Activated CD4-positive, alpha-beta memory T cell treated with anti-CD3 and anti-CD28 coated beads, Interleukin-2, amount 10 ng/mL, durations not matched to agents 7 days and 5 days (primary cell): Measurements from ENCODE around the gene EFEMP2. TPM values are rescaled to one million over a fixed set of nuclear protein-coding genes. Genes with fewer than 3 reads are reported as not detected.

Source experiments
- CTCF ChIA-PET: fragments of 350-600 bp; sonication (Branson Sonifier 250); formaldehyde crosslinking; loops from one replicate; lab custom pipeline; 2021; ENCODE audit warnings: antibody characterized with exemption, inconsistent platforms; lab: Charles Lee
- POLR2A ChIA-PET: fragments of 350-600 bp; sonication (Branson Sonifier 250); formaldehyde crosslinking; loops from one replicate; lab custom pipeline; 2021; ENCODE audit warnings: antibody characterized with exemption; lab: Charles Lee
- DNase-seq: peaks from one replicate; pipeline ENCODE4 v3.0.0-alpha.2; 2020
- H3K27ac Mint-ChIP-seq: one replicate; pipeline ENCODE4 v1.8.0; 2021; ENCODE audit warnings: mild to moderate bottlenecking, mixed read lengths
- H3K27me3 Mint-ChIP-seq: one replicate; pipeline ENCODE4 v1.8.0; 2021; ENCODE audit warnings: mixed read lengths
- H3K36me3 Mint-ChIP-seq: one replicate; pipeline ENCODE4 v1.8.0; 2021; ENCODE audit warnings: low read depth, mixed read lengths
- H3K4me1 Mint-ChIP-seq: one replicate; pipeline ENCODE4 v1.8.0; 2021; ENCODE audit warnings: mixed read lengths
- H3K4me3 Mint-ChIP-seq: one replicate; pipeline ENCODE4 v1.8.0; 2021; ENCODE audit warnings: mild to moderate bottlenecking, mixed read lengths
- H3K9me3 Mint-ChIP-seq: one replicate; pipeline ENCODE4 v1.8.0; 2021; ENCODE audit warnings: mixed read lengths
- total RNA-seq, 2 experiments: library from RNA; stranded (reverse); gene quantifications; one replicate each; pipeline ENCODE4 v1.2.3, GENCODE V29; 2021

EFEMP2 gene
- total RNA-seq, 2 experiments from 2014 or later, result 13.8 to 14.7 TPM

DNA sequence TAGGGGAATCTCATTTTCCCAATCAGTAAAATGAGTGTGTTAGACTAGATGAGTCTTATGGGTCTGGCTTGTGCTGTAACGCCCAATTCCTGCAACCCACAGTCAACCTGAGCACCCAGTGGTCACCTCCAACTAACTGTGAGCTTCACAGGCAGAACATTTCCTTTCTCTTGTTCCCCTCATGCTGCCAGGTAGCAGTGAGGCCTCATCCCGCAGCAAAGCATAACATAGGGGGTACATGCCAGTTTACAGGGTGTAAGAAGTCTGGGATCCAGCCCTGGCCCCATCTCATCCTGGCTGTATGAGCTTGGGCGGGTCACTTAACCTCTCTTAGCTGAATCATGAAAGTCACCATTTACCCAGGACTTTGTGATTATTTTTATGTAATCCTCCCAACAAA lies 3.7 kb downstream of the EFEMP2 start:
- H3K9me3 Mint-ChIP-seq, result no peaks in the 10 kb centered on the region
- no peak overlapping the region for H3K27ac Mint-ChIP-seq
- peaks cover 34% of the 10 kb centered on the region for H3K36me3 Mint-ChIP-seq
- no peak overlapping the region for H3K4me3 Mint-ChIP-seq
- ChIA-PET POLR2A (interaction anchor here (0.6 to 4.9 kb wide), 10 partner anchors 10 to 156 kb away, joined by 3 to 135 read pairs (median 4); partner anchors contain the start of genes CCDC85B, CFL1, CTSW and FIBP), CTCF (interaction anchor here (0.9 to 4.7 kb wide), 5 partner anchors 9 to 153 kb away, joined by 3 to 46 read pairs (median 5); partner anchors contain the start of genes CCDC85B, FIBP and MUS81)
- no peak for DNase-seq
- peaks cover 10% of the 10 kb centered on the region for H3K27me3 Mint-ChIP-seq
- peaks cover 37% of the 10 kb centered on the region for H3K4me1 Mint-ChIP-seq

DNA sequence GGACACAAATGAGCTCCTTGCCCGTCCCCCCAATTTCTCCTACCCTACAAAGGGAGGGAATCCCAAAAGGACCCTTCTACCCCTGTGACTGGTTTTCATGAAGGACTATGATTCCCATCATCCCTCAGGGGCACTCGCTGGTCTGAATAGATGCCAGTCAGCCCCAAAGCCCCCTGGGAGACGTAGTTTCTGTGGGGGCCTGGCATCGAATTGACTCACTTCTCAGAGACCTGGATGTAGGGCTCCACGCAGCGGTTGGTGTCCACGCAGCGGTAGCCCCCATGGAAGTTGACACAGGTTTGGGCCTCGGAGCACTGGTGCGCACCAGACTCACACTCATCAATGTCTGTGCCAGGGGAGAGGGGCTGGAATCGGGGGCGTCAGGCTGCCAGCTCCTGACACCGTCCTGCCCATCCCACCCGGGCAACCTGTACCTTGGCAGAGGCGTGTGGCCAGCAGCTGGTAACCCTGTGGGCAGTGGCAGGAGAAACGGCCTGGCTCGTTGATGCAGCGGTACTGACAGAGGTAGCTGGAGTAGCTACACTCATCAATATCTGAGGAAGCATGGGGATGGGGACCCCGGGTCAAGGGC lies 4.4 kb downstream of the EFEMP2 start:
- no peak for DNase-seq

DNA sequence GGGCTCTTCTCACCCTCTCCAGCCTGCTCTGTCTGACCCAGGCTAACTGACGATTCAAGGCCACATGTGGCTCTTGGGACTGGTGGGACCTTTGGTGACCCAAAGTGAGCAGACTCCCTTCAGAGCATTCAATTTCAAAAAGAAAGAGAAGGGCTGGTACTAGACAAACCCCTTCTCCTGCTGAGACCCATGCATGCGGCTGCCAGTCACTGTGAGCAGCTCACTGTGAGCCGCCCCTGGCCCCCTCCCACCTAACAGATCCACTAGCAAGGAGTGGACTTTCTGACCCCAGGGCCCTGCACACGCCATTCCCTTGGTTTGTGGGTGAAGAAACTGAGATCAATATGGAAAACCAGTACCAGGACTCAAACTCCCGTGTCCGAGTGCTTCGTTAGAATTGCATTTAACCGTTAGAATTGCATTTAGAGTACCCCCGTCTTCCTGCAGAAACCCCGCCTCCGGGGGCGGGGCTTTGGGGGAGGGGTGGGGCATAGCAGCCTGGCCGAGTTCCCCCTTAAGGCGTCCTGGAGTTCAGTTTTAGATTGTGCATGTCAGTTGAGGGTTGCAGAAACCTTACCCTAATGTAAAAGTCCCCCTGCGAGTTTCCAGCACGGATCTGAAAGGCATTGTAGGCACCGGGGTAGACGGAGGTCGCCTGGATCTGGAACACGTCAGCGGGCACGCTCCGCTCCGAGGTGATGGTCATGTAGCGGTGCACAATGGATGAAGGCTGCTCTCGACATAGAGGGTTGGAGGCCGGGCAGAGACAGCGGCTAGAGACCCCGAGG lies 5.1 kb downstream of the EFEMP2 start:
- H3K9me3 Mint-ChIP-seq, result no peaks in the 10 kb centered on the region
- ChIA-PET CTCF (interaction anchor here (3.0 to 4.7 kb wide), 2 partner anchors 7 to 22 kb away, joined by 16 to 46 read pairs; partner anchors contain the start of genes CCDC85B, FIBP and MUS81), POLR2A (interaction anchor here (1.2 to 4.9 kb wide), 5 partner anchors 9 to 23 kb away, joined by 4 to 135 read pairs (median 12); partner anchors contain the start of genes CCDC85B, CFL1, FIBP and MUS81)
- peaks cover 5% of the 10 kb centered on the region for H3K27me3 Mint-ChIP-seq
- H3K4me1 Mint-ChIP-seq, result peaks cover 36% of the 10 kb centered on the region
- no peak for DNase-seq
- H3K36me3 Mint-ChIP-seq, result peaks cover 42% of the 10 kb centered on the region
- no peak overlapping the region for H3K27ac Mint-ChIP-seq
- no peak overlapping the region for H3K4me3 Mint-ChIP-seq

More for the DNA sequence above, 4.4 kb downstream of the EFEMP2 start:
- no peak overlapping the region for H3K4me3 Mint-ChIP-seq
- H3K27me3 Mint-ChIP-seq, result peaks cover 7% of the 10 kb centered on the region
- no peak overlapping the region for H3K27ac Mint-ChIP-seq
- H3K9me3 Mint-ChIP-seq, result no peaks in the 10 kb centered on the region
- POLR2A ChIA-PET, result interaction anchor here (0.6 to 4.9 kb wide), 7 partner anchors 10 to 118 kb away, joined by 3 to 135 read pairs (median 12); partner anchors contain the start of genes CCDC85B, CFL1, CTSW and FIBP
- peaks cover 38% of the 10 kb centered on the region for H3K36me3 Mint-ChIP-seq
- H3K4me1 Mint-ChIP-seq, result peaks cover 34% of the 10 kb centered on the region
- CTCF ChIA-PET, result interaction anchor here (1.4 to 4.7 kb wide), 3 partner anchors 8 to 21 kb away, joined by 5 to 46 read pairs (median 16); partner anchors contain the start of genes CCDC85B, FIBP and MUS81

DNA sequence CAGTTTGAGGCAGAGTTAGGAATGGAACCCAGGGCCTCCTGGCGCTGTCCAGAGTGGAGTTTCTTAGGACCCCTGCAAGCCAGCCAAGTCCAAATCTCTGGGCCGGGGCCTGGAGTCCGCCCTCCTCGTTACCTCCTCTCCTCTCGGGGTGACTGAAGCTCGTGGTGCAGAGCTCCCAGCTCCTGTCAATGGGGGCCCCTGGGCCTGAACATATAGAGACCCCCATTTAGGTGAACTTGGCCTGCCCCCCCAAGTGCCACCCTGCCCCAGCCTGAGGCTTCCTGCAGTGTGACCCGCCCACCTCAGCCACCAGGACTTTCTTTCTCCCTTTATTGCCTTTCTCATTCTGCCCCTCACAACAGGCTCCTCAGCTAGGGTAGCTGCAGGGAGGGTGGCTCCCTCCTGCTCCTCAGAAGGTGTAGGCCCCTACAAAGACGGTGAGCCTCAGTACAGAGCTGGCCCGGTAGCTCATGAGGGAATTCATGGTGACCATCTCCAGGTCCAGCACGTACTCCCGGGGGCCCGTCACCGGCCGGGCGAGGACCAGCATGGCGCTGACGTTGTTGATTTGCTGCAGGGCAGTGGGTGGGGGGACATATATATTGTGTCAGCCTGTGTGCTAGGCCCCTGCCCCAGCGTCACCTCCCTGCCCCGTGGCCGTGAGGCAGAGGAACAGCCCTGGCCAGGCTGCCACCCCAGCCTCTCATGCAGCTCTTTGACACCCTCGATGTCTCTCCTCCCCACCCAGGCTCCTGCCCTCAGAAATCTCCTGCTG lies 5.9 kb downstream of the EFEMP2 start:
- H3K36me3 Mint-ChIP-seq, result peaks cover 48% of the 10 kb centered on the region
- H3K4me3 Mint-ChIP-seq, result no peak overlapping the region
- no peaks in the 10 kb centered on the region for H3K9me3 Mint-ChIP-seq
- ChIA-PET POLR2A (interaction anchor here (1.0 to 1.5 kb wide), 2 partner anchors 9 to 24 kb away, joined by 4 to 5 read pairs; partner anchors contain the start of genes CCDC85B and CFL1), CTCF (interaction anchor here (0.8 kb wide), 1 partner anchor 18 kb away, joined by 4 read pairs; no protein-coding TSS in a partner anchor)
- DNase-seq, result no peak
- peaks cover 40% of the 10 kb centered on the region for H3K4me1 Mint-ChIP-seq
- H3K27me3 Mint-ChIP-seq, result peaks cover 1% of the 10 kb centered on the region
- H3K27ac Mint-ChIP-seq, result no peak overlapping the region

DNA sequence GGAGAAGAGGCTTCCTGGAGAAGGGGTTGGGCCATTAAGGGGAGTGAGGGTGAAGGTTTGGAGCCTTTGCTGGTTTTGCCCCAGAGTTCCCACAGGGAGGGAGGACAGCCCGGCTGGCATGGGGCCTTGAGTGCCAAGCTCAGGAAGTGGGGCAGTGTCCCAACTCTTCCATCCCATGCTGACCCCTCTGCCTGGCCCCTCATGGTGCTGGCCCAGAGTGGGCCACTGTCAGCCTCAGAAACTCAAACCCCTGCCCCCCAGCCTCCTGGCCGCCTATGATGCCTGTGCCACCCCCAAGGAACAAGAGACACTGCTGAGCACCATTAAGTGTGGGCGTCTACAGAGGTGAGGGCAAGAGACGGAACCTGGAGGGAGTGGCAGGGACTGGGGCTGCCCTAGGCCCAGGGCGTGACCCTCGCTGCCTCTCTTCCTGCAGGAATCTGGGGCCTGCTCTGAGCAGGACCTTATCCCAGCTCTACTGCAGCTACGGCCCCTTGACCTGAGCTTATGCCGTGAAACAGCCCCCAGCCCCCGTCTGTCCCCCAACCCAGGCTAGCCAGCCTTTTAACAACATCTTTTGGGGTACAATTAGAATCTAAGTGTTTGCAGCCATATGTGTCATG lies 6.9 kb downstream of the EFEMP2 start:
- no peak overlapping the region for H3K27ac Mint-ChIP-seq
- no peak overlapping the region for H3K4me3 Mint-ChIP-seq
- no peaks in the 10 kb centered on the region for H3K27me3 Mint-ChIP-seq
- CTCF ChIA-PET, result interaction anchor here (0.8 kb wide), 1 partner anchor 19 kb away, joined by 4 read pairs; no protein-coding TSS in a partner anchor
- peaks cover 43% of the 10 kb centered on the region for H3K4me1 Mint-ChIP-seq
- POLR2A ChIA-PET, result no interaction called here
- H3K9me3 Mint-ChIP-seq, result no peaks in the 10 kb centered on the region
- H3K36me3 Mint-ChIP-seq, result peaks cover 54% of the 10 kb centered on the region
- no peak for DNase-seq

DNA sequence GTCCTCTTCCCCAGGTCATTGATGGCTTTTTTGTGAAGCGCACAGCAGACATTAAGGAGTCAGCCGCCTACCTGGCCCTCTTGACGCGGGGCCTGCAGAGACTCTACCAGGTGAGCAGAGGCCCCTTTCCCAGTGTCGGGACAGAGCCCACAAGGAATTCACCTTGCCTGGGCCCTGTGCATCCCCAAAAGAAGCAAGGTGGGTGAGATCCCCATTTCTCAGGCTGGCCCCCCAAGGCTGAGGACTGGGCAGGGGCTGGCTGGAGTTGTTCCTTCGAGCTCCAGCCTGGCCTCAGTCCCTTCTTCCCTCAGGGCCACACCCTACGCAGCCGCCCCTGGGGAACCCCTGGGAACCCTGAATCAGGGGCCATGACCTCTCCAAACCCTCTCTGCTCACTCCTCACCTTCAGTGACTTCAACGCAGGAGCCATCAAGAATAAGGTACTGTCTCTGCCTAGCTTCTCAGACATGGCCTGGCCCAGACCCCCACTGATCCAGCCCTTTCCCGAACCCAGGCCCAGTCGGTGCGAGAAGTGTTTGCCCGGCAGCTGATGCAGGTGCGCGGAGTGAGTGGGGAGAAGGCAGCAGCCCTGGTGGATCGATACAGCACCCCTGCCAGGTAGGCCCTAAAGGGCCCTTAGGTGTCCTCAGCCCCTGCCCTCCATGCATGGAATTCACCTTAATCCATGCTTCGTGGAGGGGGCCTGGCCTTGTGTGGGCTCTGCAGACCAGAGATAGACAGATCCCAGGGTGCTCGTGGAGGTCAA lies 7.7 kb downstream of the EFEMP2 start:
- ChIA-PET POLR2A (no interaction called here), CTCF (no interaction called here)
- peaks cover 39% of the 10 kb centered on the region for H3K4me1 Mint-ChIP-seq
- H3K4me3 Mint-ChIP-seq, result no peak overlapping the region
- no peaks in the 10 kb centered on the region for H3K27me3 Mint-ChIP-seq
- no peak for DNase-seq
- H3K27ac Mint-ChIP-seq, result no peak overlapping the region
- H3K36me3 Mint-ChIP-seq, result peaks cover 58% of the 10 kb centered on the region
- H3K9me3 Mint-ChIP-seq, result no peaks in the 10 kb centered on the region

DNA sequence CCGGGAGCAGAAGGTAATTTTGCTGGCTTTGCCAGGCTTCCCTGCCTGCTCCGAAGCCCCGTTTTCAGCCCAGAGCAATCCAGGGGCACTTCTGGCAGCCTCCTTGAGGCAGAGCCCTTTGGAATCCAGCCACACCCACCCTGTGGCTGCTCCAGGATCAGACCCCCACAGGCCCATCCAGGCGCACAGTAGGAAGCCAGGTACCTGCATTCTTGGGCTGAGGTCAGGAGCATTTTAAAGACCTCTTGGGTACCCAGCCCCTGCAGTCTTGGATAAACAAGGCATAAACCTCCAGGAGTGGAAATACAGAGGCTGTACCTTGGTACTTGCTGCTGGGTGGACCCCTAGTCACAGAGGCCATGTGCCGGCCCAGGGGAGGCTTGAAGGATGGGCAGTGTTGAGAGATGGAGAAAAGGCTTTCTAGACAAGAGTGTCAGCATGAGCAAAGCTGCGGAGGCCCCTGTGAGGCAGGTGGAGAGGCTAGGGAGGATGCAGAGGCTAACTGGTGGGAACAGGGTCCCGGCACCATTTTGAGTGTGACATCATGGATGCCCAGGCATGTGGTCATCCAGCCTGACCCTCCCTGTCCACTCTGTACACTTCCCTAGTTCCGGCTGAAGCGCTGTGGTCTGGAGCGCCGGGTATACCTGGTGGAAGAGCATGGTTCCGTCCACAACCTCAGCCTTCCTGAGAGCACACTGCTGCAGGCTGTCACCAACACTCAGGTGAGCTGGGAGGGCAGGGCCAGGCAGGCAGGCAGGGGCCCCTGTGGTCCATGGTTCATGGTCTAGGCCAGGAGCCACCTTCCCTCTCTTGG lies 8.5 kb downstream of the EFEMP2 start:
- Mint-ChIP-seq H3K27me3 (no peaks in the 10 kb centered on the region), H3K27ac (no peak overlapping the region), H3K36me3 (peaks cover 58% of the 10 kb centered on the region), H3K9me3 (no peaks in the 10 kb centered on the region), H3K4me3 (no peak overlapping the region), H3K4me1 (peaks cover 36% of the 10 kb centered on the region)
- DNase-seq, result no peak
- CTCF ChIA-PET, result interaction anchor here (8.7 kb wide), 1 partner anchor 24 kb away, joined by 251 read pairs; the partner anchor contains the start of genes CCDC85B and FIBP
- POLR2A ChIA-PET, result interaction anchor here (1.0 to 2.1 kb wide), 2 partner anchors 8 to 9 kb away, joined by 5 to 7 read pairs; no protein-coding TSS in a partner anchor

DNA sequence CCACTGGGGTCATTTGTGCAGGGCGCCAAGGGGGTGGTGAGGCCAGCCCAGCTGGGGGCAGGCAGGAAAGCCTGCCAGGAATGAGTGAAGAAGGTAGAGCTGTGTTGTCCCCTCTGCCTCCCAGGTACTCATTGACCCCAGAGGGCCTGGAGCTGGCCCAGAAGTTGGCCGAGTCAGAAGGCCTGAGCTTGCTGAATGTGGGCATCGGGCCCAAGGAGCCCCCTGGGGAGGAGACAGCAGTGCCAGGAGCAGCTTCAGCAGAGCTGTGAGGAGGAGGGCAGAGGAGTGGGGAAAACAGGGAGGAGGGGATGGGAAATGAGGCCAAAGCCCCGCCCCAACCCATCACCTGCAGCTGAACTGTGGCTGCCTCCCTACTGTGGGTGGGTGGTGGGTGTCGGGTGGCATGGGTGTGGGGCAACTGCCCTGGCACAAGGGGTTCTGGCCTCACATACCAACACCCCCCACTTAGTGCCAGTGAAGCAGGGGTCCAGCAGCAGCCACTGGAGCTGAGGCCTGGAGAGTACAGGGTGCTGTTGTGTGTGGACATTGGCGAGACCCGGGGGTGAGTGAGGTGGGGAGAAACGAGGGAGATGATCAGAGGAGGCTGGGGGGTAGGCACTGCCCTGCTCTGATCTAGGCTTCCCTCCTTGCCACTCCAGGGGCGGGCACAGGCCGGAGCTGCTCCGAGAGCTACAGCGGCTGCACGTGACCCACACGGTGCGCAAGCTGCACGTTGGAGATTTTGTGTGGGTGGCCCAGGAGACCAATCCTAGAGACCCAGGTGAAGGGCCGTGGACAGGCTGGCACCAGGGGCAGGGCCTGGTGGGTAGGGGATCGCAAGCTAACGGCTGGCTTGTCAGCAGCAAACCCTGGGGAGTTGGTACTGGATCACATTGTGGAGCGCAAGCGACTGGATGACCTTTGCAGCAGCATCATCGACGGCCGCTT lies 9.4 kb downstream of the EFEMP2 start:
- POLR2A ChIA-PET, result interaction anchor here (1.0 to 8.9 kb wide), 3 partner anchors 9 to 26 kb away, joined by 5 to 284 read pairs (median 7); partner anchors contain the start of genes CCDC85B and FIBP
- H3K4me3 Mint-ChIP-seq, result peak overlapping the region; percentile 40
- peak overlapping the region; percentile 4 for H3K27ac Mint-ChIP-seq
- H3K9me3 Mint-ChIP-seq, result no peaks in the 10 kb centered on the region
- no peak for DNase-seq
- H3K27me3 Mint-ChIP-seq, result no peaks in the 10 kb centered on the region
- CTCF ChIA-PET, result interaction anchor here (8.7 kb wide), 1 partner anchor 25 kb away, joined by 251 read pairs; the partner anchor contains the start of genes CCDC85B and FIBP
- H3K4me1 Mint-ChIP-seq, result peaks cover 39% of the 10 kb centered on the region
- peaks cover 58% of the 10 kb centered on the region for H3K36me3 Mint-ChIP-seq

DNA sequence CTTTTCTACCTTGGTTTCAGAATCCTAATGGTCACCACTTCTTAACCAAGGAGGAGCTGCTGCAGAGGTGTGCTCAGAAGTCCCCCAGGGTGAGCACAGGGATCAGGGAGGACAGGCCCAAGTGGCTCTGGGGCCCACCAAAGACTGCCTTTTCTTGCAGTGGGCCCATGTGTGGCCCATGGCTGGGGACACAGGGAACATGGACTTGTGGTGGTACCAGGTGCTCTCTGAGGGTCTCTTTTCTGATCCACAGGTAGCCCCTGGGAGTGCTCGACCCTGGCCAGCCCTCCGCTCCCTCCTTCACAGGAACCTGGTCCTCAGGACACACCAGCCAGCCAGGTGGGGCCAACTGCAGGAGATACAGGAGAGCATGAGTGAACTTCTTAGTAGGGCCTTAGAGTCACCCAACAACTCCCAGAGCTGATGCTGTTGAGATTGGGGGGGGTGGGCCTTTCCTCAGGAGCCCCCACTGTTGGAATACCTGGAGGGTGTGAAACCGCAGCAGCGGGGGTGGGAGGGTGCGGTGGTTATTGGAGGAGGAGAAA lies 10.3 kb downstream of the EFEMP2 start:
- H3K4me1 Mint-ChIP-seq, result peaks cover 40% of the 10 kb centered on the region
- DNase-seq, result no peak
- peaks cover 56% of the 10 kb centered on the region for H3K36me3 Mint-ChIP-seq
- ChIA-PET POLR2A (interaction anchor here (2.1 to 8.9 kb wide), 3 partner anchors 11 to 27 kb away, joined by 7 to 284 read pairs (median 38); partner anchors contain the start of genes CCDC85B and FIBP), CTCF (interaction anchor here (8.7 kb wide), 1 partner anchor 25 kb away, joined by 251 read pairs; the partner anchor contains the start of genes CCDC85B and FIBP)
- H3K27ac Mint-ChIP-seq, result peak overlapping the region; percentile 4
- H3K4me3 Mint-ChIP-seq, result peak overlapping the region; percentile 84
- no peaks in the 10 kb centered on the region for H3K27me3 Mint-ChIP-seq
- H3K9me3 Mint-ChIP-seq, result no peaks in the 10 kb centered on the region
